HEK293 (cell line): ENCODE measurements around the gene DYRK4.

Source experiments
- CTCF ChIA-PET: fragments of 350-600 bp; formaldehyde crosslinking; extraction: SDS; loops from one replicate; lab custom pipeline; 2021; ENCODE audit warnings: antibody characterized with exemption; lab: Yijun Ruan, JAX
- POLR2A ChIA-PET: fragments of 300-600 bp; formaldehyde crosslinking; extraction: SDS; loops from one replicate; lab custom pipeline; 2020; ENCODE audit warnings: antibody characterized with exemption, inconsistent platforms; lab: Yijun Ruan, JAX
- H3K27ac ChIP-seq: fragments of 200-500 bp; sonication (Bioruptor generic); 2 replicates; pipeline ENCODE4 v1.5.1; 2014; ENCODE audit warnings: low read depth, low read length, control low read depth, inconsistent platforms; ENCODE audit errors: extremely low read depth
- H3K36me3 ChIP-seq, 2 experiments: fragments of 200-500 bp in 1 of 2; sonication (Bioruptor generic) in 1 of 2; 1 replicate in 1 of 2; 2 replicates in 1 of 2; pipeline ENCODE4 v1.5.1; 2014 to 2017; ENCODE audit warnings: inconsistent platforms in 2 of 2, low read length in 2 of 2; ENCODE audit not compliant: control insufficient read depth in 2 of 2, insufficient read depth in 1 of 2
- H3K4me1 ChIP-seq: fragments of 200-500 bp; sonication (Bioruptor generic); 2 replicates; pipeline ENCODE4 v1.5.1; 2014; ENCODE audit warnings: mild to moderate bottlenecking, low read length, inconsistent platforms; ENCODE audit not compliant: control insufficient read depth, insufficient read depth
- H3K4me3 ChIP-seq: 2 replicates; pipeline ENCODE4 v1.5.1; 2011; ENCODE audit warnings: low read depth, mild to moderate bottlenecking, control low read depth, low read length, moderate library complexity
- H3K9me3 ChIP-seq: fragments of 200-500 bp; sonication (Bioruptor generic); 2 replicates; pipeline ENCODE4 v1.5.1; 2014; ENCODE audit warnings: low read depth, low read length, inconsistent platforms; ENCODE audit not compliant: control insufficient read depth, insufficient read depth
- BCL11A ChIP-seq: fragments of 450-650 bp; formaldehyde crosslinking; IDR thresholded peaks from 2 replicates; pipeline ENCODE4 v1.5.1; 2016; ENCODE audit warnings: low read depth, missing biosample characterization, missing genetic modification characterization
- EGR2 ChIP-seq: fragments of 450-650 bp; formaldehyde crosslinking; IDR thresholded peaks from 2 replicates; pipeline ENCODE4 v1.5.1; 2016; ENCODE audit warnings: low read depth, missing biosample characterization, missing genetic modification characterization
- GLIS2 ChIP-seq: fragments of 450-650 bp; formaldehyde crosslinking; IDR thresholded peaks from 2 replicates; pipeline ENCODE4 v1.5.1; 2016; ENCODE audit warnings: missing biosample characterization, missing genetic modification characterization
- SALL2 ChIP-seq: fragments of 450-650 bp; formaldehyde crosslinking; IDR thresholded peaks from 2 replicates; pipeline ENCODE4 v1.5.0; 2017; ENCODE audit warnings: missing biosample characterization, mild to moderate bottlenecking, missing genetic modification characterization, borderline replicate concordance
- ZFP37 ChIP-seq: fragments of 450-650 bp; formaldehyde crosslinking; IDR thresholded peaks from 2 replicates; pipeline ENCODE4 v1.5.1; 2016; ENCODE audit warnings: missing biosample characterization, missing genetic modification characterization
- ZFP41 ChIP-seq: fragments of 450-650 bp; formaldehyde crosslinking; IDR thresholded peaks from 2 replicates; pipeline ENCODE4 v1.5.1; 2016; ENCODE audit warnings: missing biosample characterization, missing genetic modification characterization, borderline replicate concordance
- ZNF132 ChIP-seq: fragments of 450-650 bp; formaldehyde crosslinking; IDR thresholded peaks from 2 replicates; pipeline ENCODE4 v1.5.1; 2017; ENCODE audit warnings: missing biosample characterization, missing genetic modification characterization, borderline replicate concordance
- ZNF175 ChIP-seq: fragments of 450-650 bp; formaldehyde crosslinking; IDR thresholded peaks from 2 replicates; pipeline ENCODE4 v1.5.1; 2016; ENCODE audit warnings: missing biosample characterization, missing genetic modification characterization
- ZNF23 ChIP-seq: fragments of 450-650 bp; formaldehyde crosslinking; IDR thresholded peaks from 2 replicates; pipeline ENCODE4 v1.5.1; 2016; ENCODE audit warnings: missing biosample characterization, missing genetic modification characterization, borderline replicate concordance
- ZNF335 ChIP-seq: fragments of 450-650 bp; formaldehyde crosslinking; conservative IDR thresholded peaks from 2 replicates; pipeline ENCODE4 v1.5.1; 2016; ENCODE audit warnings: missing biosample characterization, missing genetic modification characterization
- ZNF501 ChIP-seq: fragments of 450-650 bp; formaldehyde crosslinking; IDR thresholded peaks from 2 replicates; pipeline ENCODE4 v1.5.1; 2016; ENCODE audit warnings: missing biosample characterization, missing genetic modification characterization
- ZNF518A ChIP-seq: fragments of 450-650 bp; formaldehyde crosslinking; conservative IDR thresholded peaks from 2 replicates; pipeline ENCODE4 v1.5.1; 2016; ENCODE audit warnings: low read depth, missing biosample characterization, missing genetic modification characterization
- ZNF701 ChIP-seq: fragments of 450-650 bp; formaldehyde crosslinking; IDR thresholded peaks from 2 replicates; pipeline ENCODE4 v1.5.1; 2016; ENCODE audit warnings: missing biosample characterization, missing genetic modification characterization
- ZNF792 ChIP-seq: fragments of 450-650 bp; formaldehyde crosslinking; IDR thresholded peaks from 2 replicates; pipeline ENCODE4 v1.5.1; 2016; ENCODE audit warnings: missing biosample characterization, missing genetic modification characterization
- TF ChIP-seq, protein P1 (sequence below): fragments of 450-650 bp; formaldehyde crosslinking; IDR thresholded peaks from 2 replicates; pipeline ENCODE4 v1.5.1; 2017; ENCODE audit warnings: missing biosample characterization, missing genetic modification characterization
- TF ChIP-seq, protein P2 (sequence below): fragments of 450-650 bp; formaldehyde crosslinking; IDR thresholded peaks from 2 replicates; pipeline ENCODE4 v1.5.1; 2016; ENCODE audit warnings: missing biosample characterization, missing genetic modification characterization
- TF ChIP-seq, protein P3 (sequence below): fragments of 450-650 bp; formaldehyde crosslinking; IDR thresholded peaks from 2 replicates; pipeline ENCODE4 v1.5.1; 2016; ENCODE audit warnings: missing biosample characterization, missing genetic modification characterization, low read depth

The DYRK4 gene

GRCh38 chr12:4539167-4539870 is 22.7 kb upstream of the DYRK4 start:
- peak overlapping the region; percentile 91 for H3K4me3 ChIP-seq
- ChIA-PET POLR2A (no interaction called here), CTCF (interaction anchor here (0.6 kb wide), 1 partner anchor 85 kb away, joined by 3 read pairs; no protein-coding TSS in a partner anchor)
- peaks cover 37 to 39% of the 10 kb centered on the region in 2 experiments for H3K36me3 ChIP-seq
- TF ChIP-seq ZNF23 (no peak), ZNF335 (tag by site-specific recombination) (0 out of 2 replicates have a peak, but pooled peaks have one; percentile 26)
- H3K9me3 ChIP-seq = no peaks in the 10 kb centered on the region
- H3K4me1 ChIP-seq = peaks cover 12% of the 10 kb centered on the region
- H3K27ac ChIP-seq = peak overlapping the region; percentile 94

GRCh38 chr12:4540170-4540569 is 21.8 kb upstream of the DYRK4 start:
- Histone ChIP-seq H3K9me3 (no peaks in the 10 kb centered on the region), H3K27ac (no peak overlapping the region), H3K4me3 (peak overlapping the region; percentile 91; the same call in 1 of the 2 replicates), H3K36me3 (peaks cover 37 to 40% of the 10 kb centered on the region in 2 experiments), H3K4me1 (peaks cover 12% of the 10 kb centered on the region)
- ChIA-PET POLR2A (no interaction called here), CTCF (interaction anchor here (0.6 to 1.7 kb wide), 3 partner anchors 14 to 120 kb away, joined by 3 to 7 read pairs (median 5); no protein-coding TSS in a partner anchor)
- TF ChIP-seq, protein P1, sequence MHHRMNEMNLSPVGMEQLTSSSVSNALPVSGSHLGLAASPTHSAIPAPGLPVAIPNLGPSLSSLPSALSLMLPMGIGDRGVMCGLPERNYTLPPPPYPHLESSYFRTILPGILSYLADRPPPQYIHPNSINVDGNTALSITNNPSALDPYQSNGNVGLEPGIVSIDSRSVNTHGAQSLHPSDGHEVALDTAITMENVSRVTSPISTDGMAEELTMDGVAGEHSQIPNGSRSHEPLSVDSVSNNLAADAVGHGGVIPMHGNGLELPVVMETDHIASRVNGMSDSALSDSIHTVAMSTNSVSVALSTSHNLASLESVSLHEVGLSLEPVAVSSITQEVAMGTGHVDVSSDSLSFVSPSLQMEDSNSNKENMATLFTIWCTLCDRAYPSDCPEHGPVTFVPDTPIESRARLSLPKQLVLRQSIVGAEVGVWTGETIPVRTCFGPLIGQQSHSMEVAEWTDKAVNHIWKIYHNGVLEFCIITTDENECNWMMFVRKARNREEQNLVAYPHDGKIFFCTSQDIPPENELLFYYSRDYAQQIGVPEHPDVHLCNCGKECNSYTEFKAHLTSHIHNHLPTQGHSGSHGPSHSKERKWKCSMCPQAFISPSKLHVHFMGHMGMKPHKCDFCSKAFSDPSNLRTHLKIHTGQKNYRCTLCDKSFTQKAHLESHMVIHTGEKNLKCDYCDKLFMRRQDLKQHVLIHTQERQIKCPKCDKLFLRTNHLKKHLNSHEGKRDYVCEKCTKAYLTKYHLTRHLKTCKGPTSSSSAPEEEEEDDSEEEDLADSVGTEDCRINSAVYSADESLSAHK = peak; percentile 93
- TF ChIP-seq, protein P2, sequence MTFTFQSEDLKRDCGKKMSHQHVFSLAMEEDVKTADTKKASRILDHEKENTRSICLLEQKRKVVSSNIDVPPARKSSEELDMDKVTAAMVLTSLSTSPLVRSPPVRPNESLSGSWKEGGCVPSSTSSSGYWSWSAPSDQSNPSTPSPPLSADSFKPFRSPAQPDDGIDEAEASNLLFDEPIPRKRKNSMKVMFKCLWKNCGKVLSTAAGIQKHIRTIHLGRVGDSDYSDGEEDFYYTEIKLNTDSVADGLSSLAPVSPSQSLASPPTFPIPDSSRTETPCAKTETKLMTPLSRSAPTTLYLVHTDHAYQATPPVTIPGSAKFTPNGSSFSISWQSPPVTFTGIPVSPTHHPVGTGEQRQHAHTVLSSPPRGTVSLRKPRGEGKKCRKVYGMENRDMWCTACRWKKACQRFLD (tag by site-specific recombination) = no peak
- no peak for TF ChIP-seq ZNF701 (tag by site-specific recombination)

DNA sequence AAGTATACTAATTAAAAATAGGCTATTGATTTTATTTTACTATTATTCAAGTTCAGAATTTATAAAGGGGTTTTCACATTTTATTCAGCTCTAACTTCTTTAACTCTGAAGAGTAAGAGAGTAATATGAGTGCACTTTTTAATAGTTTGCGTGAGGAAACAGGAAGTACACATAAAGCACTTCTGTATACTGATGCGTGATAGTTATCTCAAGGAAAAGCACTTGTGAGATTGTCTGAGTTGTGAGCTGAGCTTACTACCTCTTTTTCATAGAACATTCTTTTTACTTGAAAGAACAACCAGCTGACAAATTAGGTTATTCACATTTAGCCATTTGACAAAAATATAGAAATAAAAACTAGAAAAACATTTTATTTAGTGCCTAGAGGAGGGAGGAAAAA is 21.4 kb upstream of the DYRK4 start:
- CTCF ChIA-PET = interaction anchor here (0.7 to 1.7 kb wide), 3 partner anchors 14 to 120 kb away, joined by 3 to 7 read pairs (median 5); no protein-coding TSS in a partner anchor
- Histone ChIP-seq H3K9me3 (no peaks in the 10 kb centered on the region), H3K4me1 (peaks cover 12% of the 10 kb centered on the region), H3K36me3 (peaks cover 38 to 41% of the 10 kb centered on the region in 2 experiments), H3K4me3 (no peak overlapping the region), H3K27ac (no peak overlapping the region)
- POLR2A ChIA-PET = no interaction called here
- TF ChIP-seq ZFP41 (tag by site-specific recombination) (no peak), BCL11A (tag by site-specific recombination) (no peak), ZNF792 (no peak), ZFP37 (no peak), ZNF501 (tag by site-specific recombination) (no peak), ZNF132 (tag by site-specific recombination) (no peak)

- no peak overlapping the region for H3K4me3 ChIP-seq
- ChIA-PET POLR2A (no interaction called here), CTCF (interaction anchor here (0.6 to 0.7 kb wide), 2 partner anchors 9 to 237 kb away, joined by 3 read pairs; no protein-coding TSS in a partner anchor)
- no peaks in the 10 kb centered on the region for H3K4me1 ChIP-seq
- H3K36me3 ChIP-seq = peaks cover 51 to 82% of the 10 kb centered on the region in 2 experiments
- H3K9me3 ChIP-seq = no peaks in the 10 kb centered on the region
- no peak overlapping the region for H3K27ac ChIP-seq
- TF ChIP-seq GLIS2 (tag by site-specific recombination) (no peak), SALL2 (no peak), ZNF175 (tag by site-specific recombination) (no peak), EGR2 (tag by site-specific recombination) (no peak), ZNF518A (no peak)
- TF ChIP-seq, protein P3, sequence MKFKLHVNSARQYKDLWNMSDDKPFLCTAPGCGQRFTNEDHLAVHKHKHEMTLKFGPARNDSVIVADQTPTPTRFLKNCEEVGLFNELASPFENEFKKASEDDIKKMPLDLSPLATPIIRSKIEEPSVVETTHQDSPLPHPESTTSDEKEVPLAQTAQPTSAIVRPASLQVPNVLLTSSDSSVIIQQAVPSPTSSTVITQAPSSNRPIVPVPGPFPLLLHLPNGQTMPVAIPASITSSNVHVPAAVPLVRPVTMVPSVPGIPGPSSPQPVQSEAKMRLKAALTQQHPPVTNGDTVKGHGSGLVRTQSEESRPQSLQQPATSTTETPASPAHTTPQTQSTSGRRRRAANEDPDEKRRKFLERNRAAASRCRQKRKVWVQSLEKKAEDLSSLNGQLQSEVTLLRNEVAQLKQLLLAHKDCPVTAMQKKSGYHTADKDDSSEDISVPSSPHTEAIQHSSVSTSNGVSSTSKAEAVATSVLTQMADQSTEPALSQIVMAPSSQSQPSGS (tag by site-specific recombination) = no peak
These were observed 16.8 kb upstream of the DYRK4 start for GRCh38 chr12:4545195-4545594.
